ENCODE measurements around the gene NUFIP2. TPM values are rescaled to one million over a fixed set of nuclear protein-coding genes. Genes with fewer than 3 reads are reported as not detected.

NUFIP2 gene
- total and polyA plus RNA-seq, 2 donors (not counting 3 experiments of a cell fraction or from before 2014, with no cell fraction given) = 27.2 to 51.1 TPM

- no TSS peak for BruUV-seq (replicated peaks)
- no peak within 1 kb of the TSS for H3K4me3 ChIP-seq (replicated peaks in 1 of 3; ENCODE audit: insufficient read depth in 1 of 3, low read depth in 1 of 3, low read length in 3 of 3)
- H3K79me2 ChIP-seq (ENCODE audit: control insufficient read depth, insufficient read depth, low read length) = no peaks in the 10 kb centered on the region
- H2AFZ ChIP-seq (ENCODE audit: low read depth, low read length) = no peak within 1 kb of the TSS
- no peak within 1 kb of the TSS for H3K9ac ChIP-seq (replicated peaks; ENCODE audit: extremely low read depth, insufficient read depth, low read length)
- dilution Hi-C loops (cut with MboI; ENCODE audit: extremely low pct_ligation_motif_present, low sequenced_read_pairs) (no loop called here), intact Hi-C loops (cut with micrococcal nuclease) (no loop called here)
- H3K9me3 ChIP-seq (replicated peaks; ENCODE audit: control insufficient read depth, insufficient read depth, low read length) = no peaks in the 10 kb centered on the region
- DNase-seq (ENCODE audit: low read depth, low spot score) (no peak), FAIRE-seq (no peak)
- H3K9me1 ChIP-seq (replicated peaks; ENCODE audit: control insufficient read depth, extremely low read depth, insufficient read depth, low read length) = no peaks in the 10 kb centered on the region
- CTCF ChIA-PET = interaction anchor here (0.8 to 1.1 kb wide), 2 partner anchors 13 to 44 kb away, joined by 3 to 6 read pairs; no protein-coding TSS in a partner anchor
- H3K4me1 ChIP-seq (ENCODE audit: control insufficient read depth, extremely low read depth, insufficient read depth, low read length) = no peaks in the 10 kb centered on the region
- TF ChIP-seq FOS (IDR thresholded peaks at IDR 0.05; ENCODE audit: borderline replicate concordance, insufficient read depth, low read length) = no peak
- POLR2A ChIA-PET = no interaction called here
- no peak within 1 kb of the TSS for H3K27ac ChIP-seq (ENCODE audit: insufficient read depth, low read depth, low read length)
- H3K4me2 ChIP-seq (ENCODE audit: insufficient read depth, low read length) = no peak within 1 kb of the TSS
- H4K20me1 ChIP-seq (replicated peaks; ENCODE audit: control insufficient read depth, extremely low read depth, insufficient read depth, low read length) = no peaks in the 10 kb centered on the region
- H3K36me3 ChIP-seq (ENCODE audit: control insufficient read depth in 2 of 2, extremely low read depth in 1 of 2, insufficient read depth in 2 of 2, low read length in 2 of 2) = no peaks in the 10 kb centered on the region
- H3K27me3 ChIP-seq (ENCODE audit: control insufficient read depth in 2 of 2, insufficient read depth in 2 of 2, low read length in 2 of 2) = no peaks in the 10 kb centered on the region
These were observed 47.3 kb downstream of the NUFIP2 start, which contains the start of gene CRYBA1 for GRCh38 chr17:29246628-29247027. Gene CRYBA1, plus strand, starts transcription at chr17:29246859. Its CDS starts 5 bp downstream, at chr17:29246864.

GRCh38 chr17:29245401-29245800 is 48.5 kb downstream of the NUFIP2 start:
- Histone ChIP-seq H3K9ac (replicated peaks; ENCODE audit: extremely low read depth, insufficient read depth, low read length) (no peak overlapping the region), H3K36me3 (ENCODE audit: control insufficient read depth in 2 of 2, extremely low read depth in 1 of 2, insufficient read depth in 2 of 2, low read length in 2 of 2) (no peaks in the 10 kb centered on the region), H3K4me2 (ENCODE audit: insufficient read depth, low read length) (no peak overlapping the region), H3K27ac (ENCODE audit: insufficient read depth, low read depth, low read length) (no peak overlapping the region), H3K9me1 (replicated peaks; ENCODE audit: control insufficient read depth, extremely low read depth, insufficient read depth, low read length) (no peaks in the 10 kb centered on the region), H4K20me1 (replicated peaks; ENCODE audit: control insufficient read depth, extremely low read depth, insufficient read depth, low read length) (no peaks in the 10 kb centered on the region), H3K4me3 (replicated peaks in 1 of 3; ENCODE audit: insufficient read depth in 1 of 3, low read depth in 1 of 3, low read length in 3 of 3) (no peak overlapping the region), H3K27me3 (ENCODE audit: control insufficient read depth in 2 of 2, insufficient read depth in 2 of 2, low read length in 2 of 2) (no peaks in the 10 kb centered on the region), H2AFZ (ENCODE audit: low read depth, low read length) (no peak overlapping the region), H3K4me1 (ENCODE audit: control insufficient read depth, extremely low read depth, insufficient read depth, low read length) (peaks cover 9% of the 10 kb centered on the region), H3K79me2 (ENCODE audit: control insufficient read depth, insufficient read depth, low read length) (no peaks in the 10 kb centered on the region), H3K9me3 (replicated peaks; ENCODE audit: control insufficient read depth, insufficient read depth, low read length) (no peaks in the 10 kb centered on the region)
- FAIRE-seq (no peak), DNase-seq (ENCODE audit: low read depth, low spot score) (no peak)
- BruUV-seq (replicated peaks) = no TSS peak
- POLR2A ChIA-PET = no interaction called here
- CTCF ChIA-PET = interaction anchor here (1.1 kb wide), 1 partner anchor 46 kb away, joined by 6 read pairs; no protein-coding TSS in a partner anchor
- intact Hi-C loops (cut with micrococcal nuclease) (no loop called here), dilution Hi-C loops (cut with MboI; ENCODE audit: extremely low pct_ligation_motif_present, low sequenced_read_pairs) (no loop called here)
- TF ChIP-seq POLR2AphosphoS5 (IDR thresholded peaks at IDR 0.05; ENCODE audit: insufficient read depth, low read depth, low read length) = no peak
- TF ChIP-seq JUN (IDR thresholded peaks at IDR 0.05; ENCODE audit: borderline replicate concordance, insufficient read depth, insufficient read length, low read depth) = no peak
- TF ChIP-seq POLR2A (IDR thresholded peaks at IDR 0.05; ENCODE audit: low read depth, low read length) = no peak
- TF ChIP-seq EZH2 (IDR thresholded peaks at IDR 0.05; ENCODE audit: borderline replicate concordance, low read depth, low read length, severe bottlenecking) = no peak
- TF ChIP-seq FOS (IDR thresholded peaks at IDR 0.05; ENCODE audit: borderline replicate concordance, insufficient read depth, low read length) = no peak
- TF ChIP-seq MYC (IDR thresholded peaks at IDR 0.05; ENCODE audit: low read depth, low read length) = no peak
